GM20000 (cell line): ENCODE data around the gene DYNLT3.
A peak's percentile ranks its signal among the peaks of the same experiment; 100 is the strongest.

ENCODE experiments used
- DNase-seq: peaks from one replicate; pipeline ENCODE4 v3.0.0; 2012; ENCODE audit warnings: low spot score
- CTCF ChIP-seq: IDR thresholded peaks from 2 replicates; pipeline ENCODE4 v1.5.1; 2012; ENCODE audit warnings: mild to moderate bottlenecking, control low read depth; ENCODE audit errors: extremely low read depth, missing control alignments

Gene DYNLT3

DNA sequence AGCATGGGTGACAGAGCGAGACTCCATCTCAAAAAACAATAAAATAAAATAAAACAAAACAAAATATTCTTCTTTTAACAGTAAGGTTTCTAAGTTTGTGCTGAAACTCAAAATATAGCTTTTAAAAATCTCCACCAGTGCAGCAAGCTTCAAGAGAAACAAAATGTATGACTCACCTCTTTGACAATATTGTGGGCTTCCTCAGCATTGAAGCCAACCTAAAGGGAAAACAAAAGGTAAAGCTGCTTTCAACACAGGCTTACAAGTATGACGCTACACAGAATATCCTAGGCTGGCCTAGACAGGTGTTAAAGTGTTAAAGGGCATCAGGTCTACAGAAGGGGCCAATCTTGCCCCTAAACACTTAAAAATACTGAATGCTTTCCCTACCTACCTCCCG is 1.2 kb downstream of the DYNLT3 start:
- TF ChIP-seq CTCF = no peak
- no peak for DNase-seq

GRCh38 chrX:37844622-37845021 is 2.7 kb downstream of the DYNLT3 start:
- no peak for TF ChIP-seq CTCF

DNA sequence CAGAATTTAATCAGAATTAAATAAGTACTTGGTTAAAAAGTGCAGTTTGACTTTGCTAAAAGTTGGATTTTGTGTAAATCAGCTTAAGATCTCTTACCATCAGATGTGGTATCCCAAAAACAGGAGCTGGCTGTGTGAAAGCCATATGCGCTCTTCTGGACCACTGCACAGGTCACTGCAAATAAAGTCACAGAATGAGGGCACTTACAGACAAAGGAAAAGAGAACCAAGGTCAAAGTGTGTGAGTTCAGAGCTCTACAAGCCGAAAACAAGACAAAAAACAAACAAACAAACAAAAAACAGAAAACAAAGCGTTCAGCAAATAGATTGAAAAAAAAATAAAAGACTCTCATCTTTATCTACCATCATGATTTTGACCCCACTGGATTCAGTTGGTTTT is 6.4 kb downstream of the DYNLT3 start:
- no peak for TF ChIP-seq CTCF
- no peak for DNase-seq

More at GRCh38 chrX:37844622-37845021, 2.7 kb downstream of the DYNLT3 start:
- no peak for DNase-seq

GRCh38 chrX:37834937-37835336 is 12.4 kb downstream of the DYNLT3 start:
- no peak for TF ChIP-seq CTCF
- DNase-seq = no peak

GRCh38 chrX:37830371-37830770 is 17.0 kb downstream of the DYNLT3 start:
- DNase-seq = no peak
- TF ChIP-seq CTCF = no peak

DNA sequence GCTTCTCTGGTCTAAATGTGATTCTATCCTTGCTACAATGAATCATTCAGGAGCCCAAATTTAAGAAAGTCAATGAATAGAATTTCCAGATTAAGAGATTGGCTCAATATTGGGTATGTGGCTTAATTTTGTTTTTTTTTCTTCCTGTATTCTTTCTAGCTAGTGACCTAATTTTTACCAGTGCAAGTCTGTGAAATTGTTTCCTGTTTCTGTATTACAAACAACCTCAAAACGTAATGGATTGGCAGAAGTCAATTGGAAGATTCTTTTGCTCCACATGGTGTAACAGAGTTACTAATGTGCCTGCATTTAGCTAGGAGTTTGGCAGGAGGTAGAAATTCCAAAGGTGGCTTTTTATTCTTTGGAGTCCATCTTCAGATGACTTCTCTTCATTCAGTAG is 17.6 kb downstream of the DYNLT3 start:
- DNase-seq = no peak
- no peak for TF ChIP-seq CTCF

DNA sequence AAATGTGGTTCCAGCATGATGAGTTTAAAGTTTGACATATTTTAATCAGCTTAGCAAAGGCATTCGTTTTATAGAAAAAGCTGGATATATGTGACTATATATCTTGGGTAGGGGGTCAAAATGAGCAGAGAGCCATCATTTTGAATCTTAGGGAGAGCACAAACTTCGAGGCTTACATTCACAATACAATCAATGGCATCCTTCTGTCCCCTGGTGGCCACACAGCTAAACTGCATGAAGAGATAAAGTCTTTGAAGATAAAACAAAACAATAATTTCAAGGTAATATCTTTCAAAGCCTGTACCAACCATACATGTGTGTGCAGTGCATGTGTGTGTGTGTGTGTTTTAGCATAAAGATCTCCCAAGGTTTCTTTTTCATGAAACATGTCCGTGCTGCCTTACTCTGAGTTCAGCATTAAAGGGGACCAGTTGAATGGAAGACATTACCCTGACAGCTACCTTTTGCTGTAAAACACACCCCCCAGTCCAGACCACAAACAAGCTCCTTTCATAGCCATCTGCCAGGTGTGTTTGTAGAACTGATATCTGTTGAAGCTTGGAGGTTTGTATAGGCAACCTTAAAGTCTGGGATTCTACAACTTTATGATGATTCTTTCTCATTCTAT is 22.0 kb downstream of the DYNLT3 start:
- peak; percentile 7 for DNase-seq
- TF ChIP-seq CTCF = peak; percentile 59
